ENCODE data around the gene PRR7.
"Not testable (repeated sequence)": the region's sequence is repeated elsewhere in the genome, so short reads cannot be mapped to it uniquely, and the experiment has no call there.

PRR7 gene

GRCh38 chr5:177470759-177471536, 24.3 kb downstream of the PRR7 start:
- DNase-seq, result no peak

- no peak for DNase-seq
Measured at GRCh38 chr5:177471610-177472356, 25.2 kb downstream of the PRR7 start.

GRCh38 chr5:177472460-177473442, 26.1 kb downstream of the PRR7 start:
- DNase-seq, result no peak

- peak; percentile 21 for DNase-seq
Measured at GRCh38 chr5:177473443-177474001, 26.9 kb downstream of the PRR7 start, which contains the start of gene DBN1. DBN1 (minus strand) TSS chr5:177473634; CDS start chr5:177473521, 113 bp downstream.

GRCh38 chr5:177474002-177474476, 27.4 kb downstream of the PRR7 start:
- no peak for DNase-seq

GRCh38 chr5:177474846-177475562, 28.4 kb downstream of the PRR7 start:
- DNase-seq, result no peak

GRCh38 chr5:177475563-177476427, 29.2 kb downstream of the PRR7 start:
- DNase-seq, result no peak

- DNase-seq, result no peak
Measured at GRCh38 chr5:177476531-177477233, 30.1 kb downstream of the PRR7 start.

- DNase-seq, result no peak
Measured at GRCh38 chr5:177477701-177478477, 31.3 kb downstream of the PRR7 start.

GRCh38 chr5:177478711-177479646, 32.4 kb downstream of the PRR7 start:
- no peak for DNase-seq

GRCh38 chr5:177479774-177480173, 33.2 kb downstream of the PRR7 start:
- DNase-seq, result no peak

GRCh38 chr5:177482359-177482795, 35.8 kb downstream of the PRR7 start:
- no peak for DNase-seq

- DNase-seq, result no peak
Measured at GRCh38 chr5:177483042-177483441, 36.4 kb downstream of the PRR7 start.

GRCh38 chr5:177483994-177484901, 37.6 kb downstream of the PRR7 start:
- no peak for DNase-seq

GRCh38 chr5:177484902-177485549, 38.4 kb downstream of the PRR7 start:
- DNase-seq, result no peak

- not testable (repeated sequence) for DNase-seq
Measured at GRCh38 chr5:177485753-177486152, 39.1 kb downstream of the PRR7 start.

Measured in NCI-H446 treated with DMSO at 0.1 percent for 48 hours (cell line).